Measurements from ENCODE around the gene TAX1BP1.

DNA sequence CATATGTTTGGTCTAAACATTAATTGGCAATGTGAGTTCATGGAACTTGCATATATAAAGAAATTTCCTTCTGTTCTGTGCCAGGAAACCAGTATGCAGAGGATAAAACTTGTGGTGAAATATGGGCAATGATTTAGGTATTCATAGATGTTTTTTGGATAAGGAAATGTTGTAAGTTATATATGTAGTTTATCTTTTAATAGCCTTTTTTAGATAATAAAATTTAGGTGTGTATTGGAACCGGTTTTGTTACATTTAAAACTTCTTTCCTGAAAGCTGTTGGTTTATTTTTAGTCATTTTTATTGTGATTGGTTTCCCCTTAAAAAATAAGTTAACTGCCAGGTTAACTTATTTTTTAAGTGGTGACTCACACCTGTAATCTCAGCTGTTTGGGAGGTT, 22.1 kb downstream of the TAX1BP1 start:
- no peak for TF ChIP-seq ZNF384 (IDR thresholded peaks at IDR 0.05)
- TF ChIP-seq FOXA1 (IDR thresholded peaks at IDR 0.05) = no peak
- TF ChIP-seq, protein P1, sequence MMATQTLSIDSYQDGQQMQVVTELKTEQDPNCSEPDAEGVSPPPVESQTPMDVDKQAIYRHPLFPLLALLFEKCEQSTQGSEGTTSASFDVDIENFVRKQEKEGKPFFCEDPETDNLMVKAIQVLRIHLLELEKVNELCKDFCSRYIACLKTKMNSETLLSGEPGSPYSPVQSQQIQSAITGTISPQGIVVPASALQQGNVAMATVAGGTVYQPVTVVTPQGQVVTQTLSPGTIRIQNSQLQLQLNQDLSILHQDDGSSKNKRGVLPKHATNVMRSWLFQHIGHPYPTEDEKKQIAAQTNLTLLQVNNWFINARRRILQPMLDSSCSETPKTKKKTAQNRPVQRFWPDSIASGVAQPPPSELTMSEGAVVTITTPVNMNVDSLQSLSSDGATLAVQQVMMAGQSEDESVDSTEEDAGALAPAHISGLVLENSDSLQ (IDR thresholded peaks at IDR 0.05) = no peak
- no peak for TF ChIP-seq ELF4 (IDR thresholded peaks at IDR 0.05)
- no peak for TF ChIP-seq TARDBP (IDR thresholded peaks at IDR 0.05)
- TF ChIP-seq NFRKB (IDR thresholded peaks at IDR 0.05) = no peak
- TF ChIP-seq SUZ12 (IDR thresholded peaks at IDR 0.05) = no peak
- no peak for TF ChIP-seq SP1 (IDR thresholded peaks at IDR 0.05)
- TF ChIP-seq FOXM1 (IDR thresholded peaks at IDR 0.05; ENCODE audit: borderline replicate concordance) = no peak
- TF ChIP-seq FOXK2 (IDR thresholded peaks at IDR 0.05) = no peak
